ENCODE data around the gene AKR1A1. TPM values are rescaled to one million over a fixed set of nuclear protein-coding genes. Genes with fewer than 3 reads are reported as not detected.
"Not testable (repeated sequence)": the region's sequence is repeated elsewhere in the genome, so short reads cannot be mapped to it uniquely, and the experiment has no call there.

The AKR1A1 gene
- total RNA-seq, 1 donor from 2014 or later = 177 TPM

DNA sequence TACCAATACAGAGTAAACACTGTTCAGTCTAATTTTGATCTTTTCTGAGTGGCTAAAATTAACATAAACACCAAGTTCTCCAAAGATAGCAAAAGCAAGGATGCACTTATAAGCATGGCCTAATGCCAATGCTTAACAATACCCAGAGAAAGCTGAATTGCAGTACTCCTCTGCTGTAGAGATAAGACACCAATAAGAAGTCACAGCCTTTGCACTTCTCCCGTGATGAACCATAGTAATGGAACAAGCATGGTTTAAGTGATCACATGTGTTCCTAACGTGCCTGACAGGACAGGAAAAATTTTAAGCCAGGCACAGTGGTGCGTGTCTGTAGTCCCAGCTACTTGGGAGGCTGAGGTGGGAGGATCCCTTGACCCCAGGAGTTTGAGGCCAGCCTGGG lies 34.6 kb upstream of the AKR1A1 start:
- TF ChIP-seq, protein P1, sequence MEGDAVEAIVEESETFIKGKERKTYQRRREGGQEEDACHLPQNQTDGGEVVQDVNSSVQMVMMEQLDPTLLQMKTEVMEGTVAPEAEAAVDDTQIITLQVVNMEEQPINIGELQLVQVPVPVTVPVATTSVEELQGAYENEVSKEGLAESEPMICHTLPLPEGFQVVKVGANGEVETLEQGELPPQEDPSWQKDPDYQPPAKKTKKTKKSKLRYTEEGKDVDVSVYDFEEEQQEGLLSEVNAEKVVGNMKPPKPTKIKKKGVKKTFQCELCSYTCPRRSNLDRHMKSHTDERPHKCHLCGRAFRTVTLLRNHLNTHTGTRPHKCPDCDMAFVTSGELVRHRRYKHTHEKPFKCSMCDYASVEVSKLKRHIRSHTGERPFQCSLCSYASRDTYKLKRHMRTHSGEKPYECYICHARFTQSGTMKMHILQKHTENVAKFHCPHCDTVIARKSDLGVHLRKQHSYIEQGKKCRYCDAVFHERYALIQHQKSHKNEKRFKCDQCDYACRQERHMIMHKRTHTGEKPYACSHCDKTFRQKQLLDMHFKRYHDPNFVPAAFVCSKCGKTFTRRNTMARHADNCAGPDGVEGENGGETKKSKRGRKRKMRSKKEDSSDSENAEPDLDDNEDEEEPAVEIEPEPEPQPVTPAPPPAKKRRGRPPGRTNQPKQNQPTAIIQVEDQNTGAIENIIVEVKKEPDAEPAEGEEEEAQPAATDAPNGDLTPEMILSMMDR (IDR thresholded peaks at IDR 0.05; ENCODE audit: unreplicated experiment) = no peak
- H3K36me3 Mint-ChIP-seq = peaks cover 37% of the 10 kb centered on the region
- H3K27ac Mint-ChIP-seq = no peak overlapping the region
- no peaks in the 10 kb centered on the region for H3K9me3 Mint-ChIP-seq
- H3K4me3 Mint-ChIP-seq = no peak overlapping the region
- no peaks in the 10 kb centered on the region for H3K27me3 Mint-ChIP-seq (ENCODE audit: low read depth)
- no peak for DNase-seq (ENCODE audit: low spot score in 2 of 2, unreplicated experiment in 2 of 2)
- H3K4me1 Mint-ChIP-seq = peaks cover 18% of the 10 kb centered on the region

DNA sequence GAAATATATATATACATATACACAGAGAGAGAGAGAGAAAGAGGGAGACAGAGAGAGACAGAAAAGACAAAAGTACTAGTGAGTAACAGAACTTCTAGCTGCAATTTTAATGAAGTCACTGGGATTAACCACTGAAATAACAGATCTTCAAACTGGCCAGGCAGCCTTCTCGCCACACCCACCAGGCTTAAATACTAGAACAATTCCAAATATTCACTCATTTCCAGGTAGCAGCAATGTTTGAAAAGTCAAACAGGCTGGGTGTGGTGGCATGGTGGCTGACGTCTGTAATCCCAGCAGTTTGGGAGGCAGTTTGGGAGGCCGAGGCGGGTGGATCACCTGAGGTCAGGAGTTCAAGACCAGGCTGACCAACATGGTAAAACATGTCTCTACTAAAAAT lies 34.2 kb upstream of the AKR1A1 start:
- Mint-ChIP-seq H3K27ac (no peak overlapping the region), H3K36me3 (peaks cover 34% of the 10 kb centered on the region), H3K27me3 (ENCODE audit: low read depth) (no peaks in the 10 kb centered on the region), H3K9me3 (no peaks in the 10 kb centered on the region), H3K4me3 (no peak overlapping the region), H3K4me1 (peaks cover 17% of the 10 kb centered on the region)
- no peak for DNase-seq (ENCODE audit: low spot score in 2 of 2, unreplicated experiment in 2 of 2)
- TF ChIP-seq, protein P1 (IDR thresholded peaks at IDR 0.05; ENCODE audit: unreplicated experiment) = no peak

DNA sequence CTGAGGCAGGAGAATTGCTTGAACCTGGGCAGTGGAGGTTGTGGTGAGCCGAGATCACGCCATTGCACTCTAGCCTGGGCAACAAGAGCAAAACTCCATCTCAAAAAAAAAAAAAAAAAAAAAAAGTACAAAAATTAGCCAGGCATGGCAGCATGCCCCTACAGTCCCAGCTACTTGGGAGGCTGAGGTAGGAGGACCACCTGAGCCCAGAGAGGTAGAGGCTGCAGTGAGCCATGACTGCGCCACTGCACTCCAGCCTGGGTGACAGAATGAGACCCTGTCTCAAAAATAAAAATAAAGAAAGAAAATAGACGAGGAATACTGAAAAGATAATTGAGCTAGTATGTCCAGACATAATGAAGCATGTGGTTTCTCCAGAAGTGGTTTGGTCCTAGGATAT lies 32.3 kb upstream of the AKR1A1 start:
- peaks cover 26% of the 10 kb centered on the region for H3K4me1 Mint-ChIP-seq
- H3K4me3 Mint-ChIP-seq, H3K27ac Mint-ChIP-seq: not testable (repeated sequence)

DNA sequence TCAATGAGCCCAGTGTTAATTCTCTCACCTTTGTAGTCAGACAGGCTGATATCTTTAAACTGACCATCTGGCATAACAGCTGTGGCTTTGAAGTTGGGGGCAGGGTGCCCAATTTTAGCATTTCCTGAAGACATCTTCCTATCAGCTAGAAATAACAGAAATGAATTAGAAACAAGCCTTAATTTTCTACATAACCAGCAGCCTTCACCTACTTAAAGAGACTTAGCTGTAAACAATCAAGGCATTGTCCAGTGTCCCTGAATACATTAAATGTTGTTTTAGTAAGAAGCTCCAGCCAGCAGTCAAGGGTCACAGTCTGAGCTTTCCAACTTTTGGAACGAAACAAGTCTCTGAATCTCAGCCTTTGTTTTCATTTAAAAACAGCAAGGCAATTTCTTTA lies 31.7 kb upstream of the AKR1A1 start:
- H3K4me3 Mint-ChIP-seq = peak overlapping the region; percentile 94
- H3K36me3 Mint-ChIP-seq = peaks cover 29% of the 10 kb centered on the region
- TF ChIP-seq, protein P1 (IDR thresholded peaks at IDR 0.05; ENCODE audit: unreplicated experiment) = no peak
- no peak overlapping the region for H3K27ac Mint-ChIP-seq
- no peaks in the 10 kb centered on the region for H3K9me3 Mint-ChIP-seq
- no peak for DNase-seq (ENCODE audit: low spot score in 2 of 2, unreplicated experiment in 2 of 2)
- H3K4me1 Mint-ChIP-seq = peaks cover 26% of the 10 kb centered on the region
- peaks cover 2% of the 10 kb centered on the region for H3K27me3 Mint-ChIP-seq (ENCODE audit: low read depth)

More for the DNA sequence above, 32.3 kb upstream of the AKR1A1 start:
- not testable (repeated sequence) for DNase-seq (ENCODE audit: low spot score in 2 of 2, unreplicated experiment in 2 of 2); H3K27me3 Mint-ChIP-seq (ENCODE audit: low read depth); H3K9me3 Mint-ChIP-seq
- peaks cover 29% of the 10 kb centered on the region for H3K36me3 Mint-ChIP-seq

DNA sequence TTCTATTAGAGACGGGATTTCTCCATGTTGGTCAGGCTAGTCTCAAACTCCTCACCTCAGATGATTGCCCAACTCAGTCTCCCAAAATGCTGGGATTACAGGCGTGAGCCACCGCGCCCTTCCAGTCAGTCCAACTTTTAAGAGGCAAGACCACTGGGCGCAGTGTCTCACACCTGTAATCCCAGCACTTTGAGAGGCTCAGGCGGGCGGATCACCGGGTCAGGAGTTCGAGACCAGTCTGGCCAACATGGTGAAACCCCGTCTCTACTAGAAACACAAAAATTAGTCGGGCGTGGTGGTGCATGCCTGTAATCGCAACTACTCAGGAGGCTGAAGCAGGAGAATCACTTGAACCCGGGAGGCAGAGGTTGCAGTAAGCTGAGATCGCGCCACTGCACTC lies 30.9 kb upstream of the AKR1A1 start:
- Mint-ChIP-seq H3K4me1 (peaks cover 26% of the 10 kb centered on the region), H3K36me3 (peaks cover 22% of the 10 kb centered on the region), H3K4me3 (peak overlapping the region; percentile 94)
- H3K27ac Mint-ChIP-seq; DNase-seq (ENCODE audit: low spot score in 2 of 2, unreplicated experiment in 2 of 2); H3K9me3 Mint-ChIP-seq; H3K27me3 Mint-ChIP-seq (ENCODE audit: low read depth): not testable (repeated sequence)

DNA sequence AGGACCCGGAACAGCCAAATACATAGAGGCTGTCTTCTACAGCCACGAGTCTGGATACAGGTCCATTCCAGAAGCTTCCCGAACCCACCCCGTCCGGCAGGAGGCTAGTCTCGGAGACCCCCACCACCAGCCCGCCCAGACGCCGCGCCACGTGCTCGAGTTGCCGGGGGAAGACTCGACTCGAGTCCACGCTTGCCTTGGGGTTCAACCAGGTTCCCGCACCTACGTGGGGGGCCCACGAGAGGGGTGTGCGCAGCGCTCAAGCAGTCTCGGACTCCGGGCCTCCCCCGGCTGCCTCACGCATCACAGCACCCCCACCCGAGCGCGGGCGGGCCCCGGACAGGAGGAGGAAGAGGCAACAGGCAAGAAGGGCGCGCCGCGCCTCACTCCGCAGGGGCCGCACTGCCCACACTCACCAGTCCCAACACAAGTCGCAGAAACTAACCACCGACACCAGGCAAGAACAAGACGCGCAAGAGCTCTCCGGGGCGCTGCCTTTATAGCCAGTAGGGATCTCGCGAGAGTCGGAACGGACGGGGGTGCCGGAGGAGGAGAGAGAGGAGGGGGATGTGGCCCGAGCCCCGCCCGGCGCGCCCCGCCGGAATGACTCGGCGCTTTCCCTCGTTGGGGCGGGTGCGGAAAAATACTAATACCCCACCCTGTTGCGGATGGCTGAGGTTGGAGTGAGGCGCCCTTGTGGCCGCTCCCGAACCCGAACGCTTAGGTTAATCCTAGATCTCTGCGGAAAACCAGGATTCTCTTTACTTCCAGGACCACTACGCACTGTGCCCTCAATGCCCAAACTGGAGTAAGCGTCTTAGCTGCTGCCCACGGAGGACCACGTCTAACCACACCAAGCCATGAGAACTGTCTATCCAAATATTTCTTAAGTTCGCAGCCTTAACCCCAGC lies 29.0 kb upstream of the AKR1A1 start, which contains the start of gene PRDX1:
Gene PRDX1 (minus strand): TSS at position 472 of the 911 bp plus-strand sequence. CDS start 2,841 bp downstream, outside the sequence.
- DNase-seq (ENCODE audit: low spot score in 2 of 2, unreplicated experiment in 2 of 2) = peak; percentile 92 to 98
- peaks cover 15% of the 10 kb centered on the region for H3K27me3 Mint-ChIP-seq (ENCODE audit: low read depth)
- TF ChIP-seq, protein P1 (IDR thresholded peaks at IDR 0.05; ENCODE audit: unreplicated experiment) = no peak
- no peaks in the 10 kb centered on the region for H3K9me3 Mint-ChIP-seq
- peak within 1 kb of the TSS; percentile 91 for H3K27ac Mint-ChIP-seq
- peaks cover 31% of the 10 kb centered on the region for H3K4me1 Mint-ChIP-seq
- peaks cover 6% of the 10 kb centered on the region for H3K36me3 Mint-ChIP-seq
- peak within 1 kb of the TSS; percentile 94 for H3K4me3 Mint-ChIP-seq
